K562 (cell line): Measurements from ENCODE around the gene PTK7.

Source experiments
- BDP1 ChIP-seq: IDR thresholded peaks from 3 replicates; pipeline ENCODE4 v1.6.1; 2011; ENCODE audit not compliant: insufficient read length, insufficient read depth
- CTBP1 ChIP-seq: fragments of 450-650 bp; IDR thresholded peaks from 2 replicates; pipeline ENCODE4 v1.6.1; 2016; ENCODE audit warnings: borderline replicate concordance
- CTCF ChIP-seq, 3 experiments: IDR thresholded peaks in 2 of 3; conservative IDR thresholded peaks in 1 of 3; 2 replicates each; pipeline ENCODE4 v1.5.1; 2011 to 2012; ENCODE audit warnings: low read length in 3 of 3, mild to moderate bottlenecking in 3 of 3, control low read depth in 2 of 3, improper control_type of control experiment in 1 of 3, inconsistent platforms in 1 of 3, low read depth in 1 of 3, mixed read lengths in 1 of 3, moderate library complexity in 1 of 3; ENCODE audit not compliant: insufficient read depth in 2 of 3
- EP300 ChIP-seq: IDR thresholded peaks from 2 replicates; pipeline ENCODE4 v1.6.1; 2012; ENCODE audit warnings: low read length, improper control_type of control experiment
- HDGF ChIP-seq: fragments of 450-650 bp; IDR thresholded peaks from 2 replicates; pipeline ENCODE4 v1.6.1; 2016
- KLF16 ChIP-seq: IDR thresholded peaks from 2 replicates; pipeline ENCODE4 v1.6.1; 2016; ENCODE audit warnings: antibody characterized with exemption
- POLR2A ChIP-seq: fragments of 450-650 bp; conservative IDR thresholded peaks from 2 replicates; pipeline ENCODE4 v1.6.1; 2016
- PPARD ChIP-seq: fragments of 250-450 bp; sonication (Bioruptor Pico); IDR thresholded peaks from 2 replicates; pipeline ENCODE4 v1.8.0; 2022; ENCODE audit warnings: inconsistent platforms, mild to moderate bottlenecking, moderate library complexity
- SMC3 ChIP-seq: conservative IDR thresholded peaks from 2 replicates; pipeline ENCODE4 v1.6.1; 2011; ENCODE audit warnings: low read depth, low read length, improper control_type of control experiment; ENCODE audit not compliant: insufficient read depth
- TFAM ChIP-seq: fragments of 250-450 bp; sonication (Bioruptor Pico); conservative IDR thresholded peaks from 2 replicates; pipeline ENCODE4 v1.5.0; 2021; ENCODE audit warnings: mild to moderate bottlenecking, moderate library complexity
- USF2 ChIP-seq: sonication (generic); formaldehyde crosslinking; IDR thresholded peaks from 2 replicates; pipeline ENCODE4 v1.5.0; 2020; ENCODE audit warnings: missing genetic modification reagents
- ZNF12 ChIP-seq: sonication (generic); formaldehyde crosslinking; IDR thresholded peaks from 2 replicates; pipeline ENCODE4 v1.4.0; 2020; ENCODE audit warnings: mild to moderate bottlenecking, missing genetic modification reagents

GRCh38 chr6:43061861-43062260 is 14.3 kb upstream of the PTK7 start:
- TF ChIP-seq CTCF (IDR thresholded peaks at IDR 0.05 in 2 of 3, conservative IDR thresholded peaks at IDR 0.05 in 1 of 3; ENCODE audit: insufficient read depth in 2 of 3, low read depth in 1 of 3, low read length in 3 of 3) (no peak), CTBP1 (no peak), KLF16 (no peak), EP300 (no peak), TFAM (CRISPR knock-in tag) (no peak), PPARD (no peak), USF2 (CRISPR knock-in tag) (no peak), POLR2A (no peak), SMC3 (no peak), HDGF (no peak), ZNF12 (CRISPR knock-in tag) (no peak), BDP1 (no peak)
